ENCODE data around the gene AOAH.

The AOAH gene

DNA sequence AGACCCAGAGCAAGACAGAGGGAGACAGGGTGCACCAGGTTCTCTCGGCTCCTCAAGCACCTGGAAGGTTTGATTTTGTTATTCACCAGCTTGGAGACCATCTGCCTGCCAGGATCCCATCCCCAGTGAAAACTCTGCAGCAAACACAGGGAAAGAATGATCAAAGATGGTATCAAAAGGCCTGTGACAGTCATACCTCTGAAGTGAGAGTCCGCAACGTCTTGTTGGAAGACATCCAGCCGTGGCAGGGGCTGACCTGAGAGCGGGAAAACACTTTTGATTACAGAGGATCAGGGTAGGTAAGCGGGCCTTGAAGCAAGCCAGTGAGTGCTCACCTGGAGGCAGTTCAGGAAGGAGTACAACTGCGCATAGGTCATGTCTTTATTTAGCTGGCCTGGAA, 192.3 kb downstream of the AOAH start:
- TF ChIP-seq EZH2 (optimal IDR thresholded peaks at IDR 0.05; ENCODE audit: low read depth, low read length) = no peak
- TF ChIP-seq EZH2phosphoT487 (IDR thresholded peaks at IDR 0.05; ENCODE audit: low read length) = no peak
- TF ChIP-seq, protein P1, sequence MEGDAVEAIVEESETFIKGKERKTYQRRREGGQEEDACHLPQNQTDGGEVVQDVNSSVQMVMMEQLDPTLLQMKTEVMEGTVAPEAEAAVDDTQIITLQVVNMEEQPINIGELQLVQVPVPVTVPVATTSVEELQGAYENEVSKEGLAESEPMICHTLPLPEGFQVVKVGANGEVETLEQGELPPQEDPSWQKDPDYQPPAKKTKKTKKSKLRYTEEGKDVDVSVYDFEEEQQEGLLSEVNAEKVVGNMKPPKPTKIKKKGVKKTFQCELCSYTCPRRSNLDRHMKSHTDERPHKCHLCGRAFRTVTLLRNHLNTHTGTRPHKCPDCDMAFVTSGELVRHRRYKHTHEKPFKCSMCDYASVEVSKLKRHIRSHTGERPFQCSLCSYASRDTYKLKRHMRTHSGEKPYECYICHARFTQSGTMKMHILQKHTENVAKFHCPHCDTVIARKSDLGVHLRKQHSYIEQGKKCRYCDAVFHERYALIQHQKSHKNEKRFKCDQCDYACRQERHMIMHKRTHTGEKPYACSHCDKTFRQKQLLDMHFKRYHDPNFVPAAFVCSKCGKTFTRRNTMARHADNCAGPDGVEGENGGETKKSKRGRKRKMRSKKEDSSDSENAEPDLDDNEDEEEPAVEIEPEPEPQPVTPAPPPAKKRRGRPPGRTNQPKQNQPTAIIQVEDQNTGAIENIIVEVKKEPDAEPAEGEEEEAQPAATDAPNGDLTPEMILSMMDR (IDR thresholded peaks at IDR 0.05; ENCODE audit: low read length) = no peak
- Histone ChIP-seq H4K20me1 (ENCODE audit: insufficient read depth, low read length) (no peaks in the 10 kb centered on the region), H3K4me3 (ENCODE audit: low read length) (no peak overlapping the region), H3K27me3 (replicated peaks; ENCODE audit: insufficient read depth, low read length) (no peaks in the 10 kb centered on the region), H3K9ac (ENCODE audit: low read length) (no peak overlapping the region), H3K9me3 (replicated peaks; ENCODE audit: insufficient read depth, low read length) (no peaks in the 10 kb centered on the region), H3K79me2 (ENCODE audit: low read length) (no peaks in the 10 kb centered on the region), H3K36me3 (replicated peaks; ENCODE audit: insufficient read depth, low read length) (no peaks in the 10 kb centered on the region), H3F3A (ENCODE audit: insufficient read depth, low read length) (no peaks in the 10 kb centered on the region), H2AFZ (ENCODE audit: low read length) (no peak overlapping the region), H3K4me1 (ENCODE audit: low read length) (peaks cover 3% of the 10 kb centered on the region; the same call in 1 of the 2 replicates), H3K27ac (ENCODE audit: low read length) (no peak overlapping the region), H3K4me2 (ENCODE audit: low read depth, low read length) (no peak overlapping the region), H3K9me2 (replicated peaks; ENCODE audit: insufficient read depth, low read length) (no peaks in the 10 kb centered on the region)
- no peak for DNase-seq

DNA sequence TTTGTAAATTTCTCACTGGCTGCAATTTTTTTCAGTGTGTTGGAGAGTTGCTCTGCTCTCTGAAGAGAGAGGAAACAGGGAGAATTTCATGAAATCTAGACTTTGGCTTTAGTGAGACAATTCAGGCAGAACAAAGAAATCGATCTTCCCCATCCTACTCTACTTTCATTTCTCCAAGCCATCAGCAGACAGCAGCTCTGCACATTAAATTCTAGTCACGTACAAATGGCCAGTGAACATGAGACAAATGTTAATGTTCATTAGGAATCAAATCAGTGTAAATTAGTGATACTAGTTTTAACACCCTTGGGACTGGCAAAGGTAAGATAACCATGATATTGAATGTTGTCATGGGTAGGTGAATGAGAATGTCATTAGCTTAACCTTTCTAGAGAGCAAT, 193.8 kb downstream of the AOAH start:
- H4K20me1 ChIP-seq (ENCODE audit: insufficient read depth, low read length) = no peaks in the 10 kb centered on the region
- no peaks in the 10 kb centered on the region for H3K79me2 ChIP-seq (ENCODE audit: low read length)
- no peak overlapping the region for H2AFZ ChIP-seq (ENCODE audit: low read length)
- no peaks in the 10 kb centered on the region for H3K36me3 ChIP-seq (replicated peaks; ENCODE audit: insufficient read depth, low read length)
- no peaks in the 10 kb centered on the region for H3K9me2 ChIP-seq (replicated peaks; ENCODE audit: insufficient read depth, low read length)
- H3K9me3 ChIP-seq (replicated peaks; ENCODE audit: insufficient read depth, low read length) = no peaks in the 10 kb centered on the region
- TF ChIP-seq, protein P1 (IDR thresholded peaks at IDR 0.05; ENCODE audit: low read length) = no peak
- peak overlapping the region; percentile 18 for H3K4me2 ChIP-seq (ENCODE audit: low read depth, low read length)
- H3K27ac ChIP-seq (ENCODE audit: low read length) = no peak overlapping the region
- H3K4me3 ChIP-seq (ENCODE audit: low read length) = no peak overlapping the region
- H3K9ac ChIP-seq (ENCODE audit: low read length) = no peak overlapping the region
- no peaks in the 10 kb centered on the region for H3K27me3 ChIP-seq (replicated peaks; ENCODE audit: insufficient read depth, low read length)
- DNase-seq = no peak
- H3F3A ChIP-seq (ENCODE audit: insufficient read depth, low read length) = no peaks in the 10 kb centered on the region
- H3K4me1 ChIP-seq (ENCODE audit: low read length) = peaks cover 14% of the 10 kb centered on the region

DNA sequence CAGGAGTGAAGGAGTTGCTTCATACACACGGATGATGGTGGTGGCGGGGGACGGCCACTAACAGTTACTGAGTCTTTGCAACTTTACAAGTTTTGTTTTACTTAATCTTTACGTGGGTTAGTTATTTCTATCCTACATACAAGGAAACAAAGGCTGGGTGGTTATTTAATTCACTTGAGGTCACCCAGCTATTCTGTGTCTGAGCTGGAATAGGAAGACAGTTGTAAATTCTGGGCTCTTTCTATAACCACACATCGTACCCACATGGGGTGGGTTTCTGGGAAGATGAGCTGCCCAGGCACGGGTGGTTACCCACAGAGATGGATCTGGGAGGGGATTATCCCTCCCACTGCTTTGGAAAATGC, 196.8 kb downstream of the AOAH start:
- Histone ChIP-seq H2AFZ (ENCODE audit: low read length) (no peak overlapping the region), H3K4me2 (ENCODE audit: low read depth, low read length) (no peak overlapping the region), H3K4me3 (ENCODE audit: low read length) (no peak overlapping the region), H3K9me3 (replicated peaks; ENCODE audit: insufficient read depth, low read length) (no peaks in the 10 kb centered on the region), H3K79me2 (ENCODE audit: low read length) (no peaks in the 10 kb centered on the region), H3K4me1 (ENCODE audit: low read length) (peaks cover 14% of the 10 kb centered on the region), H3K9ac (ENCODE audit: low read length) (no peak overlapping the region), H3F3A (ENCODE audit: insufficient read depth, low read length) (no peaks in the 10 kb centered on the region), H4K20me1 (ENCODE audit: insufficient read depth, low read length) (no peaks in the 10 kb centered on the region), H3K36me3 (replicated peaks; ENCODE audit: insufficient read depth, low read length) (no peaks in the 10 kb centered on the region), H3K27ac (ENCODE audit: low read length) (no peak overlapping the region), H3K9me2 (replicated peaks; ENCODE audit: insufficient read depth, low read length) (no peaks in the 10 kb centered on the region), H3K27me3 (replicated peaks; ENCODE audit: insufficient read depth, low read length) (no peaks in the 10 kb centered on the region)
- no peak for DNase-seq
- TF ChIP-seq EZH2 (optimal IDR thresholded peaks at IDR 0.05; ENCODE audit: low read depth, low read length) (no peak), EZH2phosphoT487 (IDR thresholded peaks at IDR 0.05; ENCODE audit: low read length) (no peak)
- TF ChIP-seq, protein P1 (IDR thresholded peaks at IDR 0.05; ENCODE audit: low read length) = no peak
